ENCODE results near the gene LZIC. TPM values are rescaled to one million over a fixed set of nuclear protein-coding genes. Genes with fewer than 3 reads are reported as not detected.

The LZIC gene
- total RNA-seq, 1 donor from 2014 or later: 39.6 TPM

- no peak for DNase-seq (ENCODE audit: low read depth, low spot score)
- H3K4me1 Mint-ChIP-seq: peaks cover 55% of the 10 kb centered on the region
- H3K36me3 Mint-ChIP-seq (ENCODE audit: low read depth): no peaks in the 10 kb centered on the region
- H3K4me3 Mint-ChIP-seq: peak within 1 kb of the TSS; percentile 97
- peak within 1 kb of the TSS; percentile 96 for H3K27ac Mint-ChIP-seq (ENCODE audit: unreplicated experiment)
- H3K9me3 Mint-ChIP-seq: no peaks in the 10 kb centered on the region
- H3K27me3 Mint-ChIP-seq (ENCODE audit: low read depth): no peaks in the 10 kb centered on the region
- TF ChIP-seq CTCF (conservative IDR thresholded peaks at IDR 0.05): no peak
Observed at GRCh38 chr1:9910076-9910422, 33.1 kb downstream of the LZIC start, which contains the start of gene CTNNBIP1. Gene CTNNBIP1, minus strand, starts transcription at chr1:9910269. Its CDS starts 38,205 bp downstream, at chr1:9872064.

GRCh38 chr1:9909234-9910046, 33.8 kb downstream of the LZIC start:
- TF ChIP-seq CTCF (conservative IDR thresholded peaks at IDR 0.05): no peak
- Mint-ChIP-seq H3K9me3 (no peaks in the 10 kb centered on the region), H3K27ac (ENCODE audit: unreplicated experiment) (peak overlapping the region; percentile 96), H3K4me1 (peaks cover 54% of the 10 kb centered on the region), H3K27me3 (ENCODE audit: low read depth) (no peaks in the 10 kb centered on the region), H3K36me3 (ENCODE audit: low read depth) (no peaks in the 10 kb centered on the region), H3K4me3 (peak overlapping the region; percentile 97)
- no peak for DNase-seq (ENCODE audit: low read depth, low spot score)

- Mint-ChIP-seq H3K9me3 (no peaks in the 10 kb centered on the region), H3K27ac (ENCODE audit: unreplicated experiment) (no peak overlapping the region), H3K36me3 (ENCODE audit: low read depth) (no peaks in the 10 kb centered on the region), H3K4me3 (peak overlapping the region; percentile 97), H3K4me1 (peaks cover 51% of the 10 kb centered on the region), H3K27me3 (ENCODE audit: low read depth) (no peaks in the 10 kb centered on the region)
- DNase-seq (ENCODE audit: low read depth, low spot score): no peak
- no peak for TF ChIP-seq CTCF (conservative IDR thresholded peaks at IDR 0.05)
Observed at GRCh38 chr1:9908871-9909233, 34.3 kb downstream of the LZIC start.

GRCh38 chr1:9907441-9907840, 35.8 kb downstream of the LZIC start:
- no peaks in the 10 kb centered on the region for H3K36me3 Mint-ChIP-seq (ENCODE audit: low read depth)
- H3K4me3 Mint-ChIP-seq: peak overlapping the region; percentile 69
- no peaks in the 10 kb centered on the region for H3K9me3 Mint-ChIP-seq
- H3K4me1 Mint-ChIP-seq: peaks cover 54% of the 10 kb centered on the region
- TF ChIP-seq CTCF (conservative IDR thresholded peaks at IDR 0.05): no peak
- H3K27ac Mint-ChIP-seq (ENCODE audit: unreplicated experiment): no peak overlapping the region
- no peaks in the 10 kb centered on the region for H3K27me3 Mint-ChIP-seq (ENCODE audit: low read depth)
- DNase-seq (ENCODE audit: low read depth, low spot score): no peak

GRCh38 chr1:9906466-9906865, 36.7 kb downstream of the LZIC start:
- peak overlapping the region; percentile 80 for H3K4me3 Mint-ChIP-seq
- H3K27me3 Mint-ChIP-seq (ENCODE audit: low read depth): no peaks in the 10 kb centered on the region
- TF ChIP-seq CTCF (conservative IDR thresholded peaks at IDR 0.05): no peak
- H3K27ac Mint-ChIP-seq (ENCODE audit: unreplicated experiment): no peak overlapping the region
- peaks cover 58% of the 10 kb centered on the region for H3K4me1 Mint-ChIP-seq
- H3K36me3 Mint-ChIP-seq (ENCODE audit: low read depth): no peaks in the 10 kb centered on the region
- no peaks in the 10 kb centered on the region for H3K9me3 Mint-ChIP-seq
- DNase-seq (ENCODE audit: low read depth, low spot score): no peak
